Stimulated activated CD8-positive, alpha-beta memory T cell treated with anti-CD3 and anti-CD28 coated beads, Interleukin-7, amount 100 ng/mL, for 48 hours (primary cell): ENCODE results near the gene HES4.
"Not testable (repeated sequence)": the region's sequence is repeated elsewhere in the genome, so short reads cannot be mapped to it uniquely, and the experiment has no call there.

Experiments used
- DNase-seq, 2 donors: peaks; one replicate each; pipeline ENCODE4 v3.0.0-alpha.2; 2020; ENCODE audit warnings: low read depth in 1 of 2; ENCODE audit errors: extremely low read depth in 1 of 2

HES4 gene

GRCh38 chr1:1000357-1001056, 610 bp upstream of the HES4 start:
- no peak for DNase-seq

DNA sequence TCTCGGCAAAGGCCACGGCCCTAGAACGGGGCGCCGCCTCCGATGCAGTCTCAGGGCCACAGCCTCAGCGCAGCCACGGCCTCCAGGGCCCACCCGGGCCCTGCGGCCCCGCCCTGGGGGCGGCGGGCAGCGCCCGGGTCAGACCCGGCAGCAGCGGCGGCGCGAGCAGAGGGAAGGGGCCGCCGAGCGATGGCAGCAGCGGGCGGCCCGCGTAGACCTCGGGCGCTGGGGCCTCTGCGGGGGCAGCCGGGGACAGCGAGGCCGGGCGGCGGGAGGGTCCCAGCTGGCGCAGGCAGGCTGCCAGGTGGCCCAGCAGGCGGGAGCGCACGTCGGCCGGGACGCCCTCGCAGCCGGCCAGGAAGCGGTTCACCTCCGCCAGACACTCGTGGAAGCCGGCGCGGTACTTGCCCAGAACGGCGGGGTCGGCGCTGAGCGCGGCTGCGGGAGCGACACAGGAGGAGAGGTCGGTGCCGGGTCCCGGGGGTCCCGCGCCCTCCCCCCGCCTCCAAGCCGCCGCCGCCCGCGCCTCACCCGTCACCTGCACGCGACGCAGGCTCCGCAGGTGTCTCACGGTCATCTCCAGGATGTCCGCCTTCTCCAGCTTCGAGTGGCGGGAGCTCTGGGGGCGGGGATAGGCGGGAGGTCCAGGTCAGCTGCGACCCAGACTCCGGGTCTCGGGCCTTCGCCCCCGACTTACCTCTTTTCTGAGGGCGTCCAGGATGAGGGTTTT, 737 bp downstream of the HES4 start:
- DNase-seq, result no peak

- no peak for DNase-seq
Observed at GRCh38 chr1:998745-998994, 1.2 kb downstream of the HES4 start.

DNA sequence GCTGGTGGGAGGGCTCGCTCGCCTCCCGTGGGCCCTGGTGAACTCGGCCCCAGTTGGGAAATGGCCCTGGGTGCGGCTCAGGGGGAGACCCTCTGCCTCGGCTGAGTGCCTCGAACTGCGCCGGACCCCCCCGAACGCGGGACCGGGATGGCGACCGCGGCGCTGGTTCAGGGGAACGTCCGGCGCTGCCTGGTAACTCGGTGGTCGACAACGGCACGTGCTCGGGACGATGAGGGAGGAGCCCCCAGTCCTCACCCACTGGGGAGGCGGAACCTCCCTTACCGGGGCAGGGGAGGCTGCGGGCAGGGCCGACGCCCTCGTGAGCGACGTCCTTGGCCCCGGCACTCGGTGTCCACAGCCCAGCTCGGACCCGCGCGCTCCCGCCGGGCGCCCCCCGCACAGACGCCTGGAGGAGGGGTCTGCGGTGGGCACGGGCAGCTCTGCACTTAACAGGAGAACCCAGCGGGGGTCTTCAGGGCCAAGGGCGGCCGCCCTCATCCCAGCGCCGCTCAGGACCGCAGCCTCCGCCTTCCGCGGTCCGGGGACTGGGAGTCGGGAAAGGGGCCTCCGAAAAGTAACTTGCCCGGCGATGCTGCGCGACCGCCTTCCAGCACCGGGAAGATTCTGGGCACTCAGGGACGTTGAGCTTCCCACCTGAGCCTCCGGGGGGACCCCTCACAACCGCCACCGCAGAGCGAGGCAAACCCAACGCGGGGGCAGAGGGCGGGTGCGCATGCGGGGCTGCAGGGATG, 1.7 kb downstream of the HES4 start:
- no peak for DNase-seq

- DNase-seq, result no peak
Observed at GRCh38 chr1:997713-997992, 2.2 kb downstream of the HES4 start.

GRCh38 chr1:996851-997712, 2.8 kb downstream of the HES4 start:
- DNase-seq, result no peak

DNA sequence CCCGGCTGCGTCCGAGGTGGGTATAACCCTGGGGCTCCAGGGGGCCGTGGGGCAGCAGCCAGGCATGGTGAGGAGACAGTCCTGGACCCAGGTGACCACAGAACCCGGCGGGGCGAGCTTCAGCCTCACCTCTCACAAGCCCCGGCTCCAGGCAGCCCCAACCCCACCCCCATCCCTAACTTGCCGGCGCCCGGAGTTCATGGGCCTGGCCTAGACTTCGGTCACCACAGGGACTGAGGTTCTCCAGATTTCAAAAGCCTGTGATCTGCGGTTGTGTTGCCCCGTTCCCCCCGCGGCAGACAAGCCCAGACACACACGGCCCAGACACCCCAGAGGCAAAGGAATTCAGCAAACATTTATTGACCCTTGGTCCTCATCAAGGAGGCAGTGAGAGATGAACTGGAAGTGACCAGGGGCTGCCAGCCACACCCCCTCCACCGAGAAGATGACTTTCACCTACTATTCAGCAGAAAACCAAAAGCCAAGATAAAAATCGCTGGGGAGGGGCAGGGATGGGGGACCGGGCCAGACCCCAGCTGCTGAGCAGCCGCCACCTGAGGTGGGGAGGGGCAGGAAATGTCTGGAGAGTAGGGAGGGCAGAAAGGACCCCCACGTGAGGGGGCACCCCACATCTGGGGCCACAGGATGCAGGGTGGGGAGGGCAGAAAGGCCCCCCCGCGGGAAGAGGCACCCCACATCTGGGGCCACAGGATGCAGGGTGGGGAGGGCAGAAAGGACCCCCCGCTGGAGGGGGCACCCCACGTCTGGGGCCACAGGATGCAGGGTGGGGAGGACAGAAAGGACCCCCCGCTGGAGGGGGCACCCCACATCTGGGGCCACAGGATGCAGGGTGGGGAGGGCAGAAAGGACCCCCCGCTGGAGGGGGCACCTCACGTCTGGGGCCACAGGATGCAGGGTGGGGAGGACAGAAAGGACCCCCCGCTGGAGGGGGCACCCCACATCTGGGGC, 3.9 kb downstream of the HES4 start:
- no peak for DNase-seq

DNA sequence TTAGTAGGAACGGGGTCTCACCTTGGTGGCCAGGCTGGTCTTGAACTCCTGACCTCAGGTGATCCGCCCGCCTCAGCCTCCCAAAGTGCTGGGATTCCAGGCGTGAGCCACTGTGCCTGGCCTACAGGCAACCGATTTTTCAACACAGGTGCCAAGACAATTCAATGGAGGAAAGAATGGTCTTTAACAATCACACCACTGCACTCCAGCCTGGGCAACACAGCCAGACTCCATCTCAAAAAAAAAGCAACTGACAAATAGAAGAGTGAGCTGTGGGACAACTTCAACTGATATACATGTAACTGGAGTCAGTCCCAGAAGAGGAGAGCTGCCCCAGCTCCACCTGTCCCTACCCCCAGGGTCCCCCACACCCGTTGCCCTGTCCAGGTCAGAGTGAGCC, 5.4 kb downstream of the HES4 start:
- DNase-seq, result not testable (repeated sequence)

DNA sequence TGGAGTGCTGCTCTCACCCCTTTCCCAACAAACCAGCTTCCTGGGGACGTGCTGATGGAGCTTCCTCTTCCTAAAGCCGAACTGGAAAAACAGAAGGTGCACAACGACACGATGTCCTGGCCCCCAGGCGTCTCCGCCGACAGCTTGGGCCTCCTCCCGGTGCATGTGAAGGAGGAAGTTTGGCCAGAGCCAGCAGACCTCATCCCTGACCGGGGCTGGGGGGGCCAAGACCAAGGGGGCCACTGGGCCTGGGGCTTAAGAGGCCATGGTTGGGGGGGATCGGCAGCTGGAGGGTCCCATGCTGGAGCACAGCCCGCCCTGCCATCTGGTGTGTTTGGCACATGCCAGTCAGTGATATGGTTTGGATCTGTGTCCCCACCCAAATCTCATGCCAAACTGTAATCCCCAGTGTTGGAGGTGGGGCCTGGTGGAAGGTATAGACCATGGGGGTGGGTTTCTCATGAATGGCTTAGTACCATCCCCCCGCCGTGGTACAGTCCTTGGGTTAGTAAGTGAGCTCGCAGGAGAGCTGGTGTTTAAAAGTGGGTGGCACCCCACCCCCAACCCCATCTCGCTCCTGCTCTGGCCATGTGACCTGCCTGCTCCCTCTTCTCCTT, 6.4 kb downstream of the HES4 start:
- DNase-seq, result no peak

GRCh38 chr1:992362-992761, 7.5 kb downstream of the HES4 start:
- DNase-seq, result no peak

DNA sequence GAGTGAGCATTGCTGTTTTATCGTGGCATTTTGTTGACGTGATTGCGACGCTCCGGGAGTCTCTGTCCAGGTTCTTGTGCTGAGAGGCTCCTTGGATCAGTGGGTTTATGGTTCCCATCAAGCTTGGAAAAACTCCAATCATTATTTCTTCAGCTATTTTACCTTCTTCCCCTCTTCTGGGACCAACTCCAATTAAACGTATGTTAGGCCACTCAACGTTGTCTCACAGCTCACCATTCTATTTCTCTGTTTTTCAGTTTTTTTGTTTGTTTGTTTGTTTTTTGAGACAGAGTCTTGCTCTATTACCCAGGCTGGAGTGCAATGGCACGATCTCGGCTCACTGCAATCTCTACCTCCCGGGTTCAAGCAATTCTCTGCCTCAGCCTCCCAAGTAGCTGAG, 8.0 kb downstream of the HES4 start:
- DNase-seq, result no peak

GRCh38 chr1:991275-991674, 8.6 kb downstream of the HES4 start:
- not testable (repeated sequence) for DNase-seq

- not testable (repeated sequence) for DNase-seq
Observed at GRCh38 chr1:988061-988460, 11.8 kb downstream of the HES4 start.

DNA sequence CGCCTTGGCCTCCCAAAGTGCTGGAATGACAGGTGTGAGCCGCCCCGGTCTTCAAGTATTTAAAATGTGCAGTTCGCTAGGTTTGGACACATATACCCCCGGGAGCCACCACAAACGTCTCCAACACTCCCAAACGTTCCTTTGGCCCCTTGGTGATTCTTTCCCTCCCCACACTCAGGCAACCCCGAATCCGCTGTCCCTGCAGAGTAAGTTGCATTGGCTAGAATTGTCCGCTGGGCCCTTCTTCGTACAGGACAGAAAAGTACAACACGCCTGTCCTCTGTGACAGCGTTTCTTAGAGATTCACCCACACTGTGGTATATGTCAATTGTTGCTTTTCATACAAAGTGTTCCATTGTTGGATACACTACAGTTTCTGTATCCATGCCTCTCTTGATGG, 14.8 kb downstream of the HES4 start:
- no peak for DNase-seq

GRCh38 chr1:984476-984814, 15.5 kb downstream of the HES4 start:
- DNase-seq, result no peak

DNA sequence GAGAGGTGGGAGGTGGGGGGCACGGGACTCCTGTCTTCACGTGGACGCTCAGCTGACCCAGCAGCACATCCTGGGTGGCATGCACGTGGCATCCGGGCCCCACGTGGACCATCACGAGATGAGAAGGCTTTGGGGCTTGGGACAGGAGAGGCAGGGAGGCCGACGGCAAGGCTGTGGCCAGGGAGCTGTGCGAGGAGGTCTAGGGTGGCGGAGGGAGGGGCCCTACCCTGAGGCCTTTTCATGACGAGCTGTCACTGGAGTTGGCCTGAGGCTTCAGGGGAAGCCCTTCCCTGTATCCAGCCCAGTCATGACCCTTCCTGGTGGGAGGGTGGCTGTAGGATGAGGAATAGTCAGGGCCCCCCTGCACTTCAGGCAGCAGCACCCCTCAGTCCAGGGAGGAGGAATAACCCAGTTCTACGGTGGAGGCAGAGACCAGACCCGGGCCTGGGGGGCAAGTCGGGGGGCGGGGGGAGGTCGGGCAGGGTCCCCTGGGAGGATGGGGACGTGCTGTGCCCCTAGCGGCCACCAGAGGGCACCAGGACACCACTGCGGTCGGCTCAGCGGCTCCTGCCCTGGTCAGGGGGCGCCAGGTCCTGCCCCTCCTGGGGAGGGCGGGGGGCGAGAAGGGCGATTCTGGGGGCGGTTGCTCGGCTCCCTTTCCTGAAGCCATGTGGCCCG, 16.0 kb downstream of the HES4 start:
- DNase-seq, result no peak

GRCh38 chr1:982765-983436, 17.0 kb downstream of the HES4 start:
- DNase-seq, result no peak

DNA sequence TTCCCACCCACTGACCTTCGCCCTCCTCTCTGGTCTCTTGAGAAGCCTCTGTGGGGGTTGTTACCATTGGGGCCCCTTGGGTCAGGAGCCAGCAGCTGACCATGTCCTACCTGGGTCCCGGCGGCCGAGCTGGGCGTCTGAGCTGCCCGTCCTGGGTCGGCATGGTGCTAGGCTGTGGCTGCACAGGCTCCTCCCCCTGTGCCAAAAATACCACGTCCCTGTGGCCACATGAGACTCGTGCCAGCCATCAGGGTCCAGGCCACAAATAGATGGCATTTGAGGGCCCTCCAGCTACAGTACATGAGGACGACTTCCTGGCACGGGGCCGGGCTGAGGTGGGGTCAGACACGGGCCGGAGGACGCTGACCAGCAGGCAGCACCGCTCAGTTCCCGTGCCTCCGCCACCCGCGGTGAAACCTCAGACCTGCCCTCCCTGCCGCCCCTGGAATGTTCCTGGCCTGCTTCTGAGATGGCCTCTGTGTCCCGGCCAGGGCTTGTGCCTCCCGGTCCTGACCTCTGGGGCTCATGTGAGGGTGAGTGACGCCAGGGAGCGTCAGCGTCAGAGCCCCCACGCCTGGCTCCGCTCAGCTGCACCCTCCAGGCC, 17.8 kb downstream of the HES4 start, which contains the start of gene PERM1:
PERM1 (minus strand) TSS at position 139 of the 604 bp plus-strand sequence. CDS start 1,064 bp downstream, outside the sequence.
- DNase-seq, result no peak
